Mesenchymal stem cell (in vitro differentiated cells and primary cell): Measurements from ENCODE around the gene FMO3.

Source experiments
- DNase-seq: peaks from one replicate; pipeline ENCODE4 v3.0.0-alpha.2; 2013
- H2AFZ ChIP-seq: one replicate; pipeline ENCODE4 v1.6.1; 2013; ENCODE audit warnings: low read depth, mild to moderate bottlenecking, control low read depth, inconsistent platforms, low read length, moderate library complexity
- H2AK5ac ChIP-seq: 2 replicates; pipeline ENCODE4 v1.6.1; 2013; ENCODE audit warnings: low read length, moderate library complexity, mild to moderate bottlenecking, inconsistent platforms; ENCODE audit not compliant: severe bottlenecking
- H2BK120ac ChIP-seq: one replicate; pipeline ENCODE4 v1.6.1; 2013; ENCODE audit warnings: low read depth, mild to moderate bottlenecking, inconsistent platforms, low read length, moderate library complexity
- H2BK12ac ChIP-seq, 2 experiments: one replicate each; pipeline ENCODE4 v1.6.1; 2013; ENCODE audit warnings: inconsistent platforms in 2 of 2, low read length in 2 of 2, mild to moderate bottlenecking in 2 of 2, moderate library complexity in 2 of 2, control low read depth in 1 of 2
- H2BK15ac ChIP-seq: one replicate; pipeline ENCODE4 v1.6.1; 2013; ENCODE audit warnings: mild to moderate bottlenecking, low read depth, inconsistent platforms; ENCODE audit not compliant: poor library complexity, severe bottlenecking
- H2BK5ac ChIP-seq: 2 replicates; pipeline ENCODE4 v1.6.1; 2013; ENCODE audit warnings: low read depth, mild to moderate bottlenecking, low read length, control low read depth, inconsistent platforms; ENCODE audit not compliant: poor library complexity, severe bottlenecking
- H3K14ac ChIP-seq, 2 experiments: one replicate each; pipeline ENCODE4 v1.6.1; 2013; ENCODE audit warnings: inconsistent platforms in 2 of 2, low read length in 2 of 2, control low read depth in 1 of 2, mild to moderate bottlenecking in 1 of 2, moderate library complexity in 1 of 2
- H3K18ac ChIP-seq, 2 experiments: one replicate each; pipeline ENCODE4 v1.6.1; 2013; ENCODE audit warnings: inconsistent platforms in 2 of 2, low read length in 2 of 2, control low read depth in 1 of 2, low read depth in 1 of 2, mild to moderate bottlenecking in 1 of 2
- H3K23ac ChIP-seq, 2 experiments: one replicate each; pipeline ENCODE4 v1.6.1; 2013; ENCODE audit warnings: inconsistent platforms in 2 of 2, low read length in 2 of 2, mild to moderate bottlenecking in 2 of 2, moderate library complexity in 2 of 2, control low read depth in 1 of 2
- H3K27ac ChIP-seq: 2 replicates; pipeline ENCODE4 v1.5.1; 2013; ENCODE audit warnings: mild to moderate bottlenecking, moderate library complexity, low read length, control low read depth, inconsistent platforms; ENCODE audit not compliant: poor library complexity, severe bottlenecking
- H3K27me3 ChIP-seq, 2 experiments: 2 replicates each; pipeline versions ENCODE4 v1.6.1 to v1.7.0; 2013; ENCODE audit warnings: low read length in 2 of 2, mild to moderate bottlenecking in 2 of 2, moderate library complexity in 2 of 2, control low read depth in 1 of 2, inconsistent platforms in 1 of 2; ENCODE audit not compliant: control insufficient read depth in 1 of 2, insufficient read depth in 1 of 2
- H3K36me3 ChIP-seq, 2 experiments: 2 replicates each; pipeline versions ENCODE4 v1.6.1 to v1.7.0; 2013; ENCODE audit warnings: low read length in 2 of 2, control low read depth in 1 of 2, inconsistent platforms in 1 of 2, low read depth in 1 of 2, mild to moderate bottlenecking in 1 of 2; ENCODE audit not compliant: insufficient read depth in 2 of 2, control insufficient read depth in 1 of 2
- H3K4ac ChIP-seq, 2 experiments: one replicate each; pipeline ENCODE4 v1.6.1; 2013; ENCODE audit warnings: inconsistent platforms in 2 of 2, low read length in 2 of 2, mild to moderate bottlenecking in 2 of 2, moderate library complexity in 2 of 2, control low read depth in 1 of 2, low read depth in 1 of 2
- H3K4me1 ChIP-seq: 2 replicates; pipeline ENCODE4 v1.6.1; 2013; ENCODE audit warnings: low read depth, low read length, control low read depth; ENCODE audit not compliant: control insufficient read depth, insufficient read depth
- H3K4me2 ChIP-seq: 2 replicates; pipeline ENCODE4 v1.6.1; 2013; ENCODE audit warnings: low read length, mild to moderate bottlenecking, inconsistent platforms; ENCODE audit not compliant: poor library complexity, severe bottlenecking
- H3K4me3 ChIP-seq, 2 experiments: 2 replicates each; pipeline versions ENCODE4 v1.5.1 to v1.7.0; 2013; ENCODE audit warnings: low read length in 2 of 2, mild to moderate bottlenecking in 2 of 2, control low read depth in 1 of 2, low read depth in 1 of 2; ENCODE audit not compliant: insufficient read depth in 1 of 2
- H3K79me1 ChIP-seq: replicated peaks from 2 replicates; pipeline ENCODE4 v1.6.1; 2013; ENCODE audit warnings: mild to moderate bottlenecking, control low read depth, low read length, inconsistent platforms; ENCODE audit not compliant: poor library complexity, severe bottlenecking
- H3K9ac ChIP-seq: 2 replicates; pipeline ENCODE4 v1.7.0; 2013; ENCODE audit warnings: mild to moderate bottlenecking, low read length, moderate library complexity
- H3K9me3 ChIP-seq: 2 replicates; pipeline ENCODE4 v1.7.0; 2013; ENCODE audit warnings: mild to moderate bottlenecking, low read length; ENCODE audit not compliant: control insufficient read depth
- H4K8ac ChIP-seq: one replicate; pipeline ENCODE4 v1.6.1; 2013; ENCODE audit warnings: inconsistent platforms, mild to moderate bottlenecking, low read length, moderate library complexity
- H4K91ac ChIP-seq: one replicate; pipeline ENCODE4 v1.6.1; 2013; ENCODE audit warnings: mild to moderate bottlenecking, low read length, inconsistent platforms
- WGBS: methylation state at CpG from one replicate; pipeline ENCODE4 v1.1.7; 2013; ENCODE audit warnings: mixed read lengths; 5-methylcytosine and 5-hydroxymethylcytosine counted together

FMO3 gene

GRCh38 chr1:171084870-171085269 is 5.8 kb upstream of the FMO3 start:
- H3K4ac ChIP-seq = no peak overlapping the region
- no peaks in the 10 kb centered on the region for H3K9me3 ChIP-seq
- 100% methylated on average over 1 of the region's 2 CpGs for WGBS
- no peak overlapping the region for H3K14ac ChIP-seq
- no peak overlapping the region for H4K8ac ChIP-seq
- no peaks in the 10 kb centered on the region for H3K4me1 ChIP-seq
- no peak overlapping the region for H2BK5ac ChIP-seq
- no peak overlapping the region for H2BK12ac ChIP-seq
- no peak overlapping the region for H2AFZ ChIP-seq
- H2BK120ac ChIP-seq = no peak overlapping the region
- no peaks in the 10 kb centered on the region for H3K79me1 ChIP-seq
- H3K4me3 ChIP-seq = no peak overlapping the region
- H4K91ac ChIP-seq = no peak overlapping the region
- no peak overlapping the region for H3K18ac ChIP-seq
- H3K36me3 ChIP-seq = no peaks in the 10 kb centered on the region
- H3K9ac ChIP-seq = no peak overlapping the region
- no peak overlapping the region for H2BK15ac ChIP-seq
- H3K27ac ChIP-seq = no peak overlapping the region
- no peaks in the 10 kb centered on the region for H3K27me3 ChIP-seq
- DNase-seq = no peak
- H3K23ac ChIP-seq = no peak overlapping the region
- H3K4me2 ChIP-seq = no peak overlapping the region
- H2AK5ac ChIP-seq = no peak overlapping the region

GRCh38 chr1:171087896-171088295 is 2.8 kb upstream of the FMO3 start:
- Histone ChIP-seq H3K27me3 (no peaks in the 10 kb centered on the region), H3K4me3 (no peak overlapping the region), H3K27ac (no peak overlapping the region), H4K91ac (no peak overlapping the region), H3K14ac (no peak overlapping the region), H3K9ac (no peak overlapping the region), H2BK5ac (no peak overlapping the region), H3K36me3 (no peaks in the 10 kb centered on the region), H2AK5ac (no peak overlapping the region), H2AFZ (no peak overlapping the region), H2BK15ac (no peak overlapping the region), H2BK12ac (no peak overlapping the region), H3K4me1 (no peaks in the 10 kb centered on the region), H3K4ac (no peak overlapping the region), H3K9me3 (no peaks in the 10 kb centered on the region), H3K23ac (no peak overlapping the region), H3K18ac (no peak overlapping the region), H3K4me2 (no peak overlapping the region), H2BK120ac (no peak overlapping the region), H4K8ac (no peak overlapping the region), H3K79me1 (no peaks in the 10 kb centered on the region)
- no peak for DNase-seq

- Histone ChIP-seq H3K14ac (no peak overlapping the region), H3K9me3 (no peaks in the 10 kb centered on the region), H3K4ac (no peak overlapping the region), H3K79me1 (no peaks in the 10 kb centered on the region), H3K4me1 (no peaks in the 10 kb centered on the region), H4K91ac (no peak overlapping the region), H3K27ac (no peak overlapping the region), H3K23ac (no peak overlapping the region), H2BK12ac (no peak overlapping the region), H3K36me3 (no peaks in the 10 kb centered on the region), H2AFZ (no peak overlapping the region), H2AK5ac (no peak overlapping the region), H3K18ac (no peak overlapping the region), H3K9ac (no peak overlapping the region), H2BK5ac (no peak overlapping the region), H3K4me3 (no peak overlapping the region), H3K27me3 (no peaks in the 10 kb centered on the region), H2BK120ac (no peak overlapping the region), H2BK15ac (no peak overlapping the region), H4K8ac (no peak overlapping the region), H3K4me2 (no peak overlapping the region)
- WGBS = no CpG with 5 or more reads among the region's 1 CpG
- DNase-seq = no peak
These were observed 13.2 kb downstream of the FMO3 start for GRCh38 chr1:171103862-171104261.

- Histone ChIP-seq H2BK120ac (no peak overlapping the region), H3K4ac (no peak overlapping the region), H3K27me3 (no peaks in the 10 kb centered on the region), H2AK5ac (no peak overlapping the region), H4K8ac (no peak overlapping the region), H3K18ac (no peak overlapping the region), H2BK5ac (no peak overlapping the region), H3K4me2 (no peak overlapping the region), H3K36me3 (no peaks in the 10 kb centered on the region), H2BK15ac (no peak overlapping the region), H3K27ac (no peak overlapping the region), H3K14ac (no peak overlapping the region), H3K9ac (no peak overlapping the region), H3K9me3 (no peaks in the 10 kb centered on the region), H2BK12ac (no peak overlapping the region), H4K91ac (no peak overlapping the region), H3K79me1 (no peaks in the 10 kb centered on the region), H2AFZ (no peak overlapping the region), H3K23ac (no peak overlapping the region), H3K4me1 (no peaks in the 10 kb centered on the region), H3K4me3 (no peak overlapping the region)
- no CpG with 5 or more reads among the region's 3 CpGs for WGBS
- DNase-seq = no peak
These were observed 16.7 kb downstream of the FMO3 start for GRCh38 chr1:171107262-171107940.
